ENCODE results near the gene MED29.
A peak's percentile ranks its signal among the peaks of the same experiment; 100 is the strongest.

The MED29 gene

GRCh38 chr19:39390751-39391437 lies at the start of gene MED29, which contains the start of gene PAF1:
Gene MED29 (plus strand): TSS chr19:39391378. CDS start chr19:39391423, 45 bp downstream.
Gene PAF1 (minus strand): TSS chr19:39391106. CDS start chr19:39390864, 242 bp downstream.
- DNase-seq (ENCODE audit: low read depth in 2 of 2): peak; percentile 81 to 84

- peak; percentile 98 for DNase-seq (ENCODE audit: low read depth in 2 of 2)
Measured at GRCh38 chr19:39341719-39342604, 49.2 kb upstream of the MED29 start, which contains the start of gene SAMD4B. Gene SAMD4B (plus strand): TSS chr19:39342421. CDS start chr19:39356894, 14,473 bp downstream.

- DNase-seq (ENCODE audit: low read depth in 2 of 2): no peak
Measured at GRCh38 chr19:39342647-39343305, 48.4 kb upstream of the MED29 start.

- no peak for DNase-seq (ENCODE audit: low read depth in 2 of 2)
Measured at GRCh38 chr19:39345956-39346355, 45.2 kb upstream of the MED29 start.

GRCh38 chr19:39347332-39348164 lies 43.6 kb upstream of the MED29 start:
- DNase-seq (ENCODE audit: low read depth in 2 of 2): no peak

GRCh38 chr19:39349326-39349725 lies 41.9 kb upstream of the MED29 start:
- DNase-seq (ENCODE audit: low read depth in 2 of 2): no peak

GRCh38 chr19:39350156-39350555 lies 41.0 kb upstream of the MED29 start:
- no peak for DNase-seq (ENCODE audit: low read depth in 2 of 2)

GRCh38 chr19:39351537-39352064 lies 39.6 kb upstream of the MED29 start:
- no peak for DNase-seq (ENCODE audit: low read depth in 2 of 2)

- DNase-seq (ENCODE audit: low read depth in 2 of 2): no peak
Measured at GRCh38 chr19:39352381-39353255, 38.6 kb upstream of the MED29 start.

- no peak for DNase-seq (ENCODE audit: low read depth in 2 of 2)
Measured at GRCh38 chr19:39355253-39355652, 35.9 kb upstream of the MED29 start.

GRCh38 chr19:39356073-39356472 lies 35.1 kb upstream of the MED29 start:
- no peak for DNase-seq (ENCODE audit: low read depth in 2 of 2)

GRCh38 chr19:39356647-39357046 lies 34.5 kb upstream of the MED29 start:
- no peak for DNase-seq (ENCODE audit: low read depth in 2 of 2)

GRCh38 chr19:39359026-39359425 lies 32.2 kb upstream of the MED29 start:
- DNase-seq (ENCODE audit: low read depth in 2 of 2): no peak

- no peak for DNase-seq (ENCODE audit: low read depth in 2 of 2)
Measured at GRCh38 chr19:39360599-39360998, 30.6 kb upstream of the MED29 start.

- no peak for DNase-seq (ENCODE audit: low read depth in 2 of 2)
Measured at GRCh38 chr19:39362682-39363657, 28.2 kb upstream of the MED29 start.

GRCh38 chr19:39363901-39364457 lies 27.2 kb upstream of the MED29 start:
- no peak for DNase-seq (ENCODE audit: low read depth in 2 of 2)

- DNase-seq (ENCODE audit: low read depth in 2 of 2): no peak
Measured at GRCh38 chr19:39365531-39365930, 25.6 kb upstream of the MED29 start.

- no peak for DNase-seq (ENCODE audit: low read depth in 2 of 2)
Measured at GRCh38 chr19:39369200-39369599, 22.0 kb upstream of the MED29 start.

- no peak for DNase-seq (ENCODE audit: low read depth in 2 of 2)
Measured at GRCh38 chr19:39370735-39371134, 20.4 kb upstream of the MED29 start.

Data from stimulated activated CD8-positive, alpha-beta memory T cell treated with anti-CD3 and anti-CD28 coated beads, Interleukin-7, amount 100 ng/mL, for 1 hour (primary cell).